Left ventricle myocardium inferior (tissue), 1 donor: Measurements from ENCODE around the gene CCNB1IP1. TPM values are rescaled to one million over a fixed set of nuclear protein-coding genes. Genes with fewer than 3 reads are reported as not detected.
A peak's percentile ranks its signal among the peaks of the same experiment; 100 is the strongest.
"Not testable (repeated sequence)": the region's sequence is repeated elsewhere in the genome, so short reads cannot be mapped to it uniquely, and the experiment has no call there.

Experiments
- DNase-seq: peaks from one replicate; pipeline ENCODE4 v3.0.0-alpha.2; 2020
- H3K27ac ChIP-seq: fragments of 200-600 bp; replicated peaks from 2 replicates; pipeline ENCODE4 v1.8.0; 2021
- H3K27me3 ChIP-seq: fragments of 200-600 bp; 2 replicates; pipeline ENCODE4 v1.8.0; 2021; ENCODE audit warnings: low read depth
- H3K36me3 ChIP-seq: fragments of 200-600 bp; 2 replicates; pipeline ENCODE4 v1.8.0; 2021
- H3K4me1 ChIP-seq: fragments of 200-600 bp; 2 replicates; pipeline ENCODE4 v1.8.0; 2021
- H3K4me3 ChIP-seq: fragments of 200-600 bp; 2 replicates; pipeline ENCODE4 v1.8.0; 2021; ENCODE audit warnings: mild to moderate bottlenecking, moderate library complexity
- H3K9me3 ChIP-seq: fragments of 200-600 bp; replicated peaks from 2 replicates; pipeline ENCODE4 v1.8.0; 2021
- CTCF ChIP-seq: fragments of 200-600 bp; IDR thresholded peaks from 2 replicates; pipeline ENCODE4 v1.8.0; 2021; ENCODE audit warnings: antibody characterized with exemption, mild to moderate bottlenecking, borderline replicate concordance
- intact Hi-C: fragments of 100-400 bp; cut with micrococcal nuclease; formaldehyde crosslinking; loops from one replicate; pipeline ENCODE4 v1.11.0; 2022
- total RNA-seq: library from RNA; stranded (reverse); fragmentation: NEBNext Ultra II Directional; extraction: Animal tissue kit (Norgen Biotek cat#: 25700); gene quantifications from one replicate; pipeline ENCODE4 v1.2.1, GENCODE V29; 2021
- donor health status: DM: no; HTN: yes; CAD: no; lungs with severe emphysema.

The CCNB1IP1 gene
- total RNA-seq, 1 donor from 2014 or later, result 53.9 TPM

- Histone ChIP-seq H3K9me3 (no peaks in the 10 kb centered on the region), H3K27ac (peak overlapping the region; percentile 93), H3K36me3 (peaks cover 37% of the 10 kb centered on the region), H3K27me3 (no peaks in the 10 kb centered on the region), H3K4me1 (peaks cover 12% of the 10 kb centered on the region), H3K4me3 (peak overlapping the region; percentile 77)
- TF ChIP-seq CTCF, result no peak
- no peak for DNase-seq
- intact Hi-C loops, result no loop called here
Observed at GRCh38 chr14:20343862-20344220, 10.8 kb upstream of the CCNB1IP1 start.

GRCh38 chr14:20343092-20343861 lies 10.2 kb upstream of the CCNB1IP1 start, which contains the start of gene PARP2:
PARP2 (plus strand) TSS chr14:20343635; CDS start chr14:20343642, 7 bp downstream.
- H3K9me3 ChIP-seq, result no peaks in the 10 kb centered on the region
- H3K4me3 ChIP-seq, result peak within 1 kb of the TSS; percentile 77
- no peaks in the 10 kb centered on the region for H3K27me3 ChIP-seq
- intact Hi-C loops, result no loop called here
- H3K36me3 ChIP-seq, result peaks cover 32% of the 10 kb centered on the region
- peak; percentile 97 for DNase-seq
- H3K27ac ChIP-seq, result peak within 1 kb of the TSS; percentile 93
- H3K4me1 ChIP-seq, result peaks cover 12% of the 10 kb centered on the region
- no peak for TF ChIP-seq CTCF

GRCh38 chr14:20341646-20342045 lies 8.6 kb upstream of the CCNB1IP1 start:
- peaks cover 17% of the 10 kb centered on the region for H3K36me3 ChIP-seq
- peak overlapping the region; percentile 93 for H3K27ac ChIP-seq
- intact Hi-C loops, result no loop called here
- H3K4me1 ChIP-seq, result peaks cover 12% of the 10 kb centered on the region
- no peak for TF ChIP-seq CTCF
- H3K27me3 ChIP-seq, result no peaks in the 10 kb centered on the region
- no peak for DNase-seq
- no peaks in the 10 kb centered on the region for H3K9me3 ChIP-seq
- peak overlapping the region; percentile 77 for H3K4me3 ChIP-seq

GRCh38 chr14:20341032-20341431 lies 8.0 kb upstream of the CCNB1IP1 start:
- H3K4me3 ChIP-seq, H3K27ac ChIP-seq, H3K27me3 ChIP-seq, H3K9me3 ChIP-seq, DNase-seq, intact Hi-C loops: not testable (repeated sequence)
- peaks cover 12% of the 10 kb centered on the region for H3K4me1 ChIP-seq
- peaks cover 11% of the 10 kb centered on the region for H3K36me3 ChIP-seq

- peak overlapping the region; percentile 91 for H3K27ac ChIP-seq
Observed at GRCh38 chr14:20334017-20334416, 938 bp upstream of the CCNB1IP1 start.

More at GRCh38 chr14:20334017-20334416, 938 bp upstream of the CCNB1IP1 start:
- TF ChIP-seq CTCF, result no peak
- peaks cover 44% of the 10 kb centered on the region for H3K4me1 ChIP-seq
- H3K27me3 ChIP-seq, result no peaks in the 10 kb centered on the region
- DNase-seq, result no peak
- no peak overlapping the region for H3K4me3 ChIP-seq
- intact Hi-C loops, result loop anchor here (5.0 kb wide), 1 partner anchor 348 kb away; the partner anchor contains the start of gene RNASE4
- H3K36me3 ChIP-seq, result peaks cover under 1% of the 10 kb centered on the region
- no peaks in the 10 kb centered on the region for H3K9me3 ChIP-seq
